IMR-90 (cell line): ENCODE results near the gene RPS27. TPM values are rescaled to one million over a fixed set of nuclear protein-coding genes. Genes with fewer than 3 reads are reported as not detected.

Source experiments
- ATAC-seq: fragments of 200-7000 bp; cut with Tn5 transposase; 2 replicates; pipeline ENCODE4 v1.9.1; 2020; ENCODE audit warnings: low read depth, mild to moderate bottlenecking, moderate library complexity
- BruUV-seq: library from RNA; stranded (reverse); fragments of 400-500 nt; replicated peaks from 2 replicates; lab custom pipeline; 2021; lab: Mats Ljungman, UMichigan
- CTCF ChIA-PET: fragments of 300-600 bp; formaldehyde crosslinking; extraction: SDS; loops from one replicate; lab custom pipeline; 2021; ENCODE audit warnings: antibody characterized with exemption; lab: Yijun Ruan, JAX
- POLR2A ChIA-PET: fragments of 300-600 bp; sonication (Branson Sonifier 250); formaldehyde crosslinking; loops from one replicate; lab custom pipeline; 2022; ENCODE audit warnings: antibody characterized with exemption; ENCODE audit not compliant: unreplicated experiment; lab: Charles Lee
- DNase-seq: peaks from one replicate; pipeline ENCODE4 v3.0.0; 2013
- H2AFZ ChIP-seq: replicated peaks from 2 replicates; pipeline ENCODE3; 2013; ENCODE audit warnings: low read length, mild to moderate bottlenecking; ENCODE audit not compliant: poor library complexity
- H2AK5ac ChIP-seq: 2 replicates; pipeline ENCODE4 v1.6.1; 2013; ENCODE audit warnings: low read depth, low read length, inconsistent platforms
- H2AK9ac ChIP-seq: replicated peaks from 2 replicates; pipeline ENCODE3; 2013; ENCODE audit warnings: mild to moderate bottlenecking, low read depth, low read length, moderate library complexity; ENCODE audit not compliant: poor library complexity
- H2BK120ac ChIP-seq: 2 replicates; pipeline ENCODE4 v1.6.1; 2013; ENCODE audit warnings: low read depth, low read length, inconsistent platforms
- H2BK15ac ChIP-seq: 3 replicates; pipeline ENCODE4 v1.6.1; 2013; ENCODE audit warnings: low read depth, low read length, inconsistent platforms
- H2BK20ac ChIP-seq: 2 replicates; pipeline ENCODE4 v1.6.1; 2013; ENCODE audit warnings: low read depth, mild to moderate bottlenecking, inconsistent platforms, low read length, moderate library complexity
- H2BK5ac ChIP-seq: 2 replicates; pipeline ENCODE4 v1.6.1; 2013; ENCODE audit warnings: mild to moderate bottlenecking, low read depth, low read length, inconsistent platforms; ENCODE audit not compliant: poor library complexity, severe bottlenecking
- H3K14ac ChIP-seq: replicated peaks from 2 replicates; pipeline ENCODE4 v1.6.1; 2013; ENCODE audit warnings: low read depth, low read length, inconsistent platforms
- H3K18ac ChIP-seq: 2 replicates; pipeline ENCODE4 v1.6.1; 2013; ENCODE audit warnings: low read depth, low read length, control low read depth
- H3K23ac ChIP-seq: 2 replicates; pipeline ENCODE4 v1.6.1; 2013; ENCODE audit warnings: low read depth, low read length, inconsistent platforms
- H3K27ac ChIP-seq: 2 replicates; pipeline ENCODE4 v1.5.1; 2013; ENCODE audit warnings: mild to moderate bottlenecking, control low read depth, low read length; ENCODE audit not compliant: insufficient read depth
- H3K27me3 ChIP-seq: 2 replicates; pipeline ENCODE4 v1.6.1; 2013; ENCODE audit warnings: low read length; ENCODE audit not compliant: control insufficient read depth, insufficient read depth
- H3K36me3 ChIP-seq: 2 replicates; pipeline ENCODE4 v1.6.1; 2013; ENCODE audit warnings: low read length, mixed read lengths; ENCODE audit not compliant: control insufficient read depth, insufficient read depth
- H3K4ac ChIP-seq: 2 replicates; pipeline ENCODE4 v1.6.1; 2013; ENCODE audit warnings: low read depth, low read length, inconsistent platforms
- H3K4me1 ChIP-seq: 2 replicates; pipeline ENCODE4 v1.6.1; 2013; ENCODE audit warnings: low read length, mixed read lengths; ENCODE audit not compliant: control insufficient read depth, insufficient read depth
- H3K4me2 ChIP-seq: 2 replicates; pipeline ENCODE4 v1.6.1; 2013; ENCODE audit warnings: low read depth, mild to moderate bottlenecking, control low read depth, low read length, moderate library complexity
- H3K4me3 ChIP-seq: 2 replicates; pipeline ENCODE4 v1.5.1; 2013; ENCODE audit warnings: low read depth, mild to moderate bottlenecking, control low read depth, low read length, moderate library complexity; ENCODE audit not compliant: insufficient read depth
- H3K56ac ChIP-seq: 2 replicates; pipeline ENCODE4 v1.6.1; 2013; ENCODE audit warnings: low read length, inconsistent platforms; ENCODE audit not compliant: insufficient read depth; ENCODE audit errors: extremely low read depth
- H3K79me1 ChIP-seq, 2 experiments: 2 replicates each; pipeline ENCODE4 v1.6.1; 2013; ENCODE audit warnings: low read length in 2 of 2, inconsistent platforms in 1 of 2, low read depth in 1 of 2
- H3K9ac ChIP-seq: 2 replicates; pipeline ENCODE4 v1.6.1; 2013; ENCODE audit warnings: low read depth, low read length, control low read depth
- H3K9me1 ChIP-seq: 2 replicates; pipeline ENCODE4 v1.6.1; 2013; ENCODE audit warnings: low read length, inconsistent platforms; ENCODE audit not compliant: insufficient read depth
- H3K9me3 ChIP-seq: 2 replicates; pipeline ENCODE4 v1.6.1; 2013; ENCODE audit warnings: low read length; ENCODE audit not compliant: control insufficient read depth, insufficient read depth
- H4K20me1 ChIP-seq: 2 replicates; pipeline ENCODE4 v1.6.1; 2013; ENCODE audit warnings: low read length, inconsistent platforms; ENCODE audit not compliant: insufficient read depth
- H4K5ac ChIP-seq: 2 replicates; pipeline ENCODE4 v1.6.1; 2013; ENCODE audit warnings: mild to moderate bottlenecking, low read depth, low read length, control low read depth
- H4K8ac ChIP-seq, 2 experiments: 2 replicates each; pipeline ENCODE4 v1.6.1; 2013; ENCODE audit warnings: low read depth in 2 of 2, low read length in 2 of 2, control low read depth in 1 of 2, inconsistent platforms in 1 of 2
- H4K91ac ChIP-seq: 2 replicates; pipeline ENCODE4 v1.6.1; 2013; ENCODE audit warnings: low read depth, low read length, inconsistent platforms; ENCODE audit not compliant: insufficient read depth
- BHLHE40 ChIP-seq: fragments of 150-350 bp; IDR thresholded peaks from 2 replicates; pipeline ENCODE4 v1.6.1; 2016; ENCODE audit warnings: mild to moderate bottlenecking, low read depth, low read length
- CEBPB ChIP-seq: IDR thresholded peaks from 2 replicates; pipeline ENCODE4 v1.6.1; 2012; ENCODE audit warnings: low read depth, low read length, improper control_type of control experiment
- CHD1 ChIP-seq: IDR thresholded peaks from 2 replicates; pipeline ENCODE4 v1.6.1; 2012; ENCODE audit warnings: low read depth, low read length, improper control_type of control experiment
- CTCF ChIP-seq: conservative IDR thresholded peaks from 2 replicates; pipeline ENCODE4 v1.5.1; 2012; ENCODE audit warnings: mild to moderate bottlenecking, low read depth, low read length, improper control_type of control experiment
- ELK1 ChIP-seq: fragments of 150-350 bp; IDR thresholded peaks from 2 replicates; pipeline ENCODE4 v1.6.1; 2016; ENCODE audit warnings: low read depth, mild to moderate bottlenecking, low read length, moderate library complexity, borderline replicate concordance
- FOS ChIP-seq: fragments of 150-350 bp; IDR thresholded peaks from 2 replicates; pipeline ENCODE4 v1.6.1; 2016; ENCODE audit warnings: low read depth, low read length
- MAFK ChIP-seq: IDR thresholded peaks from 2 replicates; pipeline ENCODE4 v1.6.1; 2012; ENCODE audit warnings: low read depth, low read length, improper control_type of control experiment
- MAZ ChIP-seq: IDR thresholded peaks from 2 replicates; pipeline ENCODE4 v1.6.1; 2012; ENCODE audit warnings: low read depth, mild to moderate bottlenecking, low read length, improper control_type of control experiment, moderate library complexity, borderline replicate concordance
- MXI1 ChIP-seq: IDR thresholded peaks from 2 replicates; pipeline ENCODE4 v1.6.1; 2012; ENCODE audit warnings: low read depth, mild to moderate bottlenecking, low read length, moderate library complexity, borderline replicate concordance
- NFE2L2 ChIP-seq: fragments of 150-350 bp; IDR thresholded peaks from 2 replicates; pipeline ENCODE4 v1.6.1; 2016; ENCODE audit warnings: low read depth, mild to moderate bottlenecking, low read length
- POLR2A ChIP-seq: IDR thresholded peaks from 2 replicates; pipeline ENCODE4 v1.6.1; 2012; ENCODE audit warnings: mild to moderate bottlenecking, low read depth, low read length
- RAD21 ChIP-seq: IDR thresholded peaks from 2 replicates; pipeline ENCODE4 v1.6.1; 2012; ENCODE audit warnings: low read length, improper control_type of control experiment
- RCOR1 ChIP-seq: IDR thresholded peaks from 2 replicates; pipeline ENCODE4 v1.6.1; 2012; ENCODE audit warnings: mild to moderate bottlenecking, low read length, improper control_type of control experiment; ENCODE audit not compliant: insufficient replicate concordance
- RFX5 ChIP-seq: IDR thresholded peaks from 2 replicates; pipeline ENCODE4 v1.8.0; 2012; ENCODE audit warnings: low read depth, mild to moderate bottlenecking, low read length, moderate library complexity
- SMC3 ChIP-seq: fragments of 150-350 bp; IDR thresholded peaks from 2 replicates; pipeline ENCODE4 v1.6.1; 2016; ENCODE audit warnings: low read depth, mild to moderate bottlenecking, antibody characterized with exemption, low read length, moderate library complexity
- USF2 ChIP-seq: fragments of 150-350 bp; IDR thresholded peaks from 2 replicates; pipeline ENCODE4 v1.6.1; 2017; ENCODE audit warnings: mild to moderate bottlenecking, antibody characterized with exemption, low read length, low read depth
- WGBS, 2 experiments: methylation state at CpG; one replicate each; pipeline versions ENCODE4 v1.1.5 to v1.1.7; 2013; ENCODE audit warnings: missing lambda C conversion rate in 2 of 2; ENCODE audit not compliant: insufficient read length in 1 of 2; ENCODE audit errors: extremely low coverage in 2 of 2; 5-methylcytosine and 5-hydroxymethylcytosine counted together
- dilution Hi-C: fragments of 300-500 bp; cut with HindIII; formaldehyde crosslinking; loops from one replicate; pipeline ENCODE4 v1.14.3; 2018; ENCODE audit warnings: low sequenced_read_pairs; ENCODE audit not compliant: unreplicated experiment
- in situ Hi-C: fragments of 300-500 bp; cut with MboI; formaldehyde crosslinking; loops from 3 replicates; pipeline ENCODE4 v1.14.3; 2019; ENCODE audit warnings: low sequenced_read_pairs, inconsistent platforms, mixed read lengths
- intact Hi-C: fragments of 100-400 bp; cut with micrococcal nuclease; formaldehyde crosslinking; loops from 2 replicates; pipeline ENCODE4 v1.10.0; 2022
- polyA plus RNA-seq, 3 experiments: library from polyadenylated mRNA; depleted of rRNA; stranded (reverse); fragments of >200 nt; gene quantifications; 2 replicates each; pipeline ENCODE4 v1.2.3, GENCODE V29; 2012; ENCODE audit warnings: low replicate concordance in 1 of 3
- total RNA-seq: library from RNA; depleted of rRNA; stranded (reverse); fragments of >200 nt; gene quantifications from 2 replicates; pipeline ENCODE4 v1.2.3, GENCODE V29; 2012

Gene RPS27
- total and polyA plus RNA-seq, 2 of the 4 experiments (the other 2 are of a cell fraction), result 320 to 6,236 TPM

GRCh38 chr1:154000420-154000819 is 9.9 kb downstream of the RPS27 start:
- H2BK120ac ChIP-seq, result no peak overlapping the region
- dilution Hi-C loops (no loop called here), in situ Hi-C loops (no loop called here), intact Hi-C loops (no loop called here)
- no peak overlapping the region for H3K9ac ChIP-seq
- H3K9me3 ChIP-seq, result no peaks in the 10 kb centered on the region
- H2BK20ac ChIP-seq, result no peak overlapping the region
- H3K23ac ChIP-seq, result no peak overlapping the region
- TF ChIP-seq RCOR1 (no peak), FOS (no peak), SMC3 (no peak), NFE2L2 (no peak), CTCF (no peak), MAFK (no peak), USF2 (no peak), RFX5 (no peak), RAD21 (no peak), POLR2A (no peak), ELK1 (no peak), BHLHE40 (no peak), CEBPB (no peak), MXI1 (no peak), CHD1 (no peak), MAZ (no peak)
- no peak overlapping the region for H3K18ac ChIP-seq
- H3K79me1 ChIP-seq, result 0 out of 4 replicates have a peak, but pooled peaks cover 0 to 4% of the 10 kb centered on the region in 2 experiments
- H3K4me1 ChIP-seq, result peaks cover 4% of the 10 kb centered on the region
- H3K27ac ChIP-seq, result no peak overlapping the region
- H3K4ac ChIP-seq, result no peak overlapping the region; the same call in 1 of the 2 replicates
- no peak overlapping the region for H2AK9ac ChIP-seq
- DNase-seq, result no peak
- H2BK15ac ChIP-seq, result no peak overlapping the region
- no peak overlapping the region for H3K56ac ChIP-seq
- H4K8ac ChIP-seq, result no peak overlapping the region
- no peak overlapping the region for H3K4me2 ChIP-seq
- POLR2A ChIA-PET, result interaction anchor here (1.3 kb wide), 1 partner anchor 10 kb away, joined by 4 read pairs; no protein-coding TSS in a partner anchor
- H3K36me3 ChIP-seq, result peaks cover 2% of the 10 kb centered on the region; the same call in 1 of the 2 replicates
- H3K27me3 ChIP-seq, result no peaks in the 10 kb centered on the region
- H3K9me1 ChIP-seq, result peaks cover 5% of the 10 kb centered on the region
- no peak overlapping the region for H4K91ac ChIP-seq
- H4K5ac ChIP-seq, result no peak overlapping the region
- no peak for ATAC-seq
- H2BK5ac ChIP-seq, result no peak overlapping the region
- BruUV-seq, result no TSS peak
- no peak overlapping the region for H2AFZ ChIP-seq
- no peak overlapping the region for H2AK5ac ChIP-seq
- 0 out of 2 replicates have a peak, but pooled peaks cover under 1% of the 10 kb centered on the region for H4K20me1 ChIP-seq
- no CpG with 5 or more reads among the region's 4 CpGs for WGBS, 2 experiments
- H3K14ac ChIP-seq, result no peak overlapping the region
- H3K4me3 ChIP-seq, result no peak overlapping the region
- CTCF ChIA-PET, result no interaction called here
